Osteoblast (primary cell): ENCODE measurements around the gene VAC14. TPM values are rescaled to one million over a fixed set of nuclear protein-coding genes. Genes with fewer than 3 reads are reported as not detected.

ENCODE experiments used
- DNase-seq: peaks from one replicate; pipeline ENCODE4 v3.0.0; 2011; ENCODE audit warnings: low spot score, mixed read lengths; ENCODE audit not compliant: insufficient read length; ENCODE audit errors: missing footprints
- H2AFZ ChIP-seq: 2 replicates; pipeline ENCODE4 v1.6.0; 2011; ENCODE audit warnings: mild to moderate bottlenecking, low read length
- H3K27ac ChIP-seq: 2 replicates; pipeline ENCODE4 v1.5.1; 2011; ENCODE audit warnings: mild to moderate bottlenecking, low read depth, low read length, moderate library complexity
- H3K27me3 ChIP-seq: 2 replicates; pipeline ENCODE4 v1.6.0; 2012; ENCODE audit warnings: mild to moderate bottlenecking, control low read depth, inconsistent platforms, low read length, moderate library complexity; ENCODE audit not compliant: insufficient read depth
- H3K36me3 ChIP-seq: 2 replicates; pipeline ENCODE4 v1.5.1; 2011; ENCODE audit warnings: mild to moderate bottlenecking, low read length, control low read depth, moderate library complexity; ENCODE audit not compliant: insufficient read depth
- H3K4me1 ChIP-seq: 2 replicates; pipeline ENCODE4 v1.5.1; 2011; ENCODE audit warnings: mild to moderate bottlenecking, low read length, control low read depth, moderate library complexity; ENCODE audit not compliant: insufficient read depth
- H3K4me2 ChIP-seq: 2 replicates; pipeline ENCODE4 v1.6.0; 2011; ENCODE audit warnings: mild to moderate bottlenecking, low read length; ENCODE audit not compliant: insufficient read depth
- H3K4me3 ChIP-seq: fragments of 200-600 bp; sonication (generic); 3 replicates; pipeline ENCODE4 v1.5.1; 2012; ENCODE audit warnings: mild to moderate bottlenecking, low read length, inconsistent platforms; ENCODE audit not compliant: insufficient read depth
- H3K79me2 ChIP-seq: 2 replicates; pipeline ENCODE4 v1.6.0; 2012; ENCODE audit warnings: mild to moderate bottlenecking, low read length, control low read depth, inconsistent platforms; ENCODE audit not compliant: insufficient read depth
- H3K9me3 ChIP-seq: 2 replicates; pipeline ENCODE4 v1.5.1; 2011; ENCODE audit warnings: low read depth, low read length, control low read depth
- H4K20me1 ChIP-seq: 2 replicates; pipeline ENCODE4 v1.6.0; 2012; ENCODE audit warnings: mild to moderate bottlenecking, low read length, control low read depth; ENCODE audit not compliant: insufficient read depth
- total RNA-seq: library from RNA; depleted of rRNA; stranded (reverse); fragments of >200 nt; gene quantifications from 2 replicates; pipeline ENCODE4 v1.2.3, GENCODE V29; 2012
- TF ChIP-seq, protein P1 (sequence below): IDR thresholded peaks from 2 replicates; pipeline ENCODE4 v1.5.1; 2011; ENCODE audit warnings: mild to moderate bottlenecking, low read depth, low read length, moderate library complexity; ENCODE audit errors: extremely low read depth

The VAC14 gene
- total RNA-seq, 1 donor: 72.7 TPM

DNA sequence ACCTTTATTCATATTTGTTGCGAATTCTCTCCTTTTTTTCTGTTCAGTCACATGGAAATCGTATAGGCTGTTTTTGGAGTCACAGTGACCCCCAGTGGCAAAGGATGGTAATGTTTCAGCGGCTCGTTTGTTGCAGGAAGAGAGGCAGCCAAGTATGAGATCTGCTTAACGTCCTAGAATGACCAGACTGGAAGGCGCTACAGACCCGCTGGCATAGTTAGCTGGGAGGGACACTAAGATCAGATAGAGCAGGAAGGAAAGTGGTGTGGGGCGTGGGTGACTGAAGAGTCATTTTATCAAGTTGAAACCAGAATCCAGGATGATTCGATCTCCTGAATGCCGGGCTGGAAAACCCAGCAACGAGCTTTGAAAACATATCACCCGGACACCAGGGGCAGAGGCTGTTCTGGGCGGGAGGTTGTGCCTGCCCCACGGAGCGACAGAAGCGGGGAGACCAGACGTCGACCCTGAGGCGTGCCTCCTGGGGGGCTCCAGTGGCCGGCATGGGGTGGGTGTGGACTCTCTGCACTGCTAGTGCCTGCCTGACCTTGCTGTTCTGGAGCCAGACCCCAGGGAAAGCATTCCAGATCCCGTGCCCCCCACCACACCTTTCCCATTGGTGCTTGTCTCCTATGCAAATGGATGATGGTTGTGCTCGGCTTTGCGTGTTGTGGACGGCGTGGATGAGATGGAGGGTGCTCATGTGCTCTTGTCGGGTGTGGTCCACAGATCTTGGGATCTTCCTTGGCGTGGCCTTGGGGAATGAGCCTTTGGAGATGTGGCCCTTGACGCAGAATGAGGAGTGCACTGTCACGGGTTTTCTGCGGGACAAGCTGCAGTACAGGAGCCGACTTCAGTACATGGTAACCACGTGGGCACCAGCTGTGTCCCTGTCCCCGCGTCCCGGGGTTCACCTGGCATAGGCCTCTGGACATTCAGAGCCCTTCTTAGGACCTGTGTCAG is 146.9 kb downstream of the VAC14 start:
- no peaks in the 10 kb centered on the region for H3K79me2 ChIP-seq
- H2AFZ ChIP-seq: peak overlapping the region; percentile 92
- H3K9me3 ChIP-seq: no peaks in the 10 kb centered on the region
- H3K4me1 ChIP-seq: peaks cover 14% of the 10 kb centered on the region
- H4K20me1 ChIP-seq: no peaks in the 10 kb centered on the region
- H3K27me3 ChIP-seq: no peaks in the 10 kb centered on the region
- H3K4me3 ChIP-seq: peak overlapping the region; percentile 73
- DNase-seq: peak; percentile 93
- H3K27ac ChIP-seq: peak overlapping the region; percentile 50
- peak overlapping the region; percentile 99 for H3K4me2 ChIP-seq
- TF ChIP-seq, protein P1, sequence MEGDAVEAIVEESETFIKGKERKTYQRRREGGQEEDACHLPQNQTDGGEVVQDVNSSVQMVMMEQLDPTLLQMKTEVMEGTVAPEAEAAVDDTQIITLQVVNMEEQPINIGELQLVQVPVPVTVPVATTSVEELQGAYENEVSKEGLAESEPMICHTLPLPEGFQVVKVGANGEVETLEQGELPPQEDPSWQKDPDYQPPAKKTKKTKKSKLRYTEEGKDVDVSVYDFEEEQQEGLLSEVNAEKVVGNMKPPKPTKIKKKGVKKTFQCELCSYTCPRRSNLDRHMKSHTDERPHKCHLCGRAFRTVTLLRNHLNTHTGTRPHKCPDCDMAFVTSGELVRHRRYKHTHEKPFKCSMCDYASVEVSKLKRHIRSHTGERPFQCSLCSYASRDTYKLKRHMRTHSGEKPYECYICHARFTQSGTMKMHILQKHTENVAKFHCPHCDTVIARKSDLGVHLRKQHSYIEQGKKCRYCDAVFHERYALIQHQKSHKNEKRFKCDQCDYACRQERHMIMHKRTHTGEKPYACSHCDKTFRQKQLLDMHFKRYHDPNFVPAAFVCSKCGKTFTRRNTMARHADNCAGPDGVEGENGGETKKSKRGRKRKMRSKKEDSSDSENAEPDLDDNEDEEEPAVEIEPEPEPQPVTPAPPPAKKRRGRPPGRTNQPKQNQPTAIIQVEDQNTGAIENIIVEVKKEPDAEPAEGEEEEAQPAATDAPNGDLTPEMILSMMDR: peak; percentile 95
- H3K36me3 ChIP-seq: no peaks in the 10 kb centered on the region

DNA sequence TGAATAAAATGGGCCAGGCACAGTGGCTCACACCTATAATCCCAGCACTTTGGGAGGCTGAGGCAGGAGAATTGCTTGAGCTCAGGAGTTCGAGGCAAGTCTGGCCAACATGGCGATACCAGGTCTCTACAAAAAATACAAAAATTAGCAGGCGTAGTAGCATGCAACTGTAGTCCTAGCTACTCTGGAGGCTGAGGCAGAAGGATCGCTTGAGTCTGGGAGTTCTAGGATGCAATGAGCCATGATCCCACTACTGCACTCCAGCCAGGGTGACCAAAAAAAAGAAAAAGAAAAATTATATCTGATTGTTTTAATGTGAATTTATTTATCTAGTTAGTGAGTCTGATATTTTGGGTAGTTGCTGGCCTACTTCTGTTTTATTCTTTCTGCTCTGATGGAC is 147.6 kb downstream of the VAC14 start:
- no peaks in the 10 kb centered on the region for H3K9me3 ChIP-seq
- no peaks in the 10 kb centered on the region for H3K36me3 ChIP-seq
- no peaks in the 10 kb centered on the region for H4K20me1 ChIP-seq
- H3K27me3 ChIP-seq: no peaks in the 10 kb centered on the region
- DNase-seq: no peak
- H3K4me1 ChIP-seq: peaks cover 15% of the 10 kb centered on the region
- no peak overlapping the region for H2AFZ ChIP-seq
- TF ChIP-seq, protein P1: no peak
- H3K27ac ChIP-seq: no peak overlapping the region
- H3K4me3 ChIP-seq: no peak overlapping the region
- peak overlapping the region; percentile 99 for H3K4me2 ChIP-seq
- no peaks in the 10 kb centered on the region for H3K79me2 ChIP-seq

DNA sequence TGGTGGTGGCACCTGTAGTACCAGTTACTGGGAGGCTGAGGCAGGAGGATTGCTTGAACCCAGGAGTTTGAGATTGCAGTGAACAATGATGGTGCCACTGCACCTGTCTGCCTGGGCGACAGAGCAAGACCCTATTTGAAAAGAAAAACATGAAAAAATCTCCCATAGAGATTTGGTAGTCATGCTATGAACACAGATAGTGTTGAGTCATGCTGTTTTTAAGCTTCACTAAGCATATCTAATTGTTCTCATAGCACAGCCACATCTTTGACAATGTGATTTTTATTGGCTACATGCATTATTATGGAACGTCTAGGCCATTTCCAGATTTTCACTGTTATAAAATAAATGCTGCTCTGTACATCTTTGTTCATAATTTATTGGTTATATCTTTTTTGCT is 148.6 kb downstream of the VAC14 start:
- Histone ChIP-seq H3K27ac (no peak overlapping the region), H3K79me2 (no peaks in the 10 kb centered on the region), H4K20me1 (no peaks in the 10 kb centered on the region), H2AFZ (no peak overlapping the region), H3K9me3 (no peaks in the 10 kb centered on the region), H3K4me3 (no peak overlapping the region), H3K4me1 (peaks cover 17% of the 10 kb centered on the region), H3K36me3 (no peaks in the 10 kb centered on the region), H3K4me2 (no peak overlapping the region), H3K27me3 (no peaks in the 10 kb centered on the region)
- peak; percentile 48 for DNase-seq
- TF ChIP-seq, protein P1: no peak

DNA sequence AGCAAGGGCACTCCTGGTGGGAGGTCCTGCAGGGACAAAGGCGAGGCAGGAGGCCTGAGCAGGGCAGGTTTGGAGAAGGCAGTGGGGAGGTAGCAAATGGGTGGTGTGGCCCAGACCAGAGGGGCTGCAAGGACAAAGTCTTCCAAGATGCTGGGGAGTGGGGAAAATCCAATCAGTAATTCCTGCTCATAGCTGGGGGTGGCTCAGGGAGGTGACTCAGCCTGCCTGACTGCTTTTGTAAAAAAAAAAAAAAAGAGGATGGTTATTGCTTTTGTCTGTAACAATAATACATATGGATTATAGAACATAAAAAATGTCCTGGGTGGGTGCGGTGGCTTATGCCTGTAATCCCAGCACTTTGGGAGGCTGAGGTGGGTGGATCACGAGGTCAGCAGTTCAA is 149.4 kb downstream of the VAC14 start:
- Histone ChIP-seq H2AFZ (no peak overlapping the region), H3K4me1 (peaks cover 21% of the 10 kb centered on the region), H3K27me3 (no peaks in the 10 kb centered on the region), H3K4me2 (no peak overlapping the region), H3K9me3 (no peaks in the 10 kb centered on the region), H3K27ac (no peak overlapping the region), H4K20me1 (no peaks in the 10 kb centered on the region), H3K4me3 (no peak overlapping the region), H3K36me3 (no peaks in the 10 kb centered on the region), H3K79me2 (no peaks in the 10 kb centered on the region)
- peak; percentile 86 for DNase-seq
- TF ChIP-seq, protein P1: no peak
